Measurements from ENCODE around the gene C20orf173. TPM values are rescaled to one million over a fixed set of nuclear protein-coding genes. Genes with fewer than 3 reads are reported as not detected.
"Not testable (repeated sequence)": the region's sequence is repeated elsewhere in the genome, so short reads cannot be mapped to it uniquely, and the experiment has no call there.

The C20orf173 gene
- total RNA-seq: not detected

GRCh38 chr20:35529552-35529951, at the start of gene C20orf173:
C20orf173 (minus strand) TSS chr20:35529652; CDS start chr20:35529373, 279 bp downstream.
- no peak for DNase-seq

- DNase-seq: no peak
Measured at GRCh38 chr20:35579196-35579595, 49.7 kb upstream of the C20orf173 start.

- DNase-seq: no peak
Measured at GRCh38 chr20:35578469-35578868, 49.0 kb upstream of the C20orf173 start.

- DNase-seq: no peak
Measured at GRCh38 chr20:35576816-35577215, 47.4 kb upstream of the C20orf173 start.

GRCh38 chr20:35575958-35576357, 46.5 kb upstream of the C20orf173 start:
- DNase-seq: no peak

- no peak for DNase-seq
Measured at GRCh38 chr20:35572838-35573237, 43.4 kb upstream of the C20orf173 start.

GRCh38 chr20:35571555-35571954, 42.1 kb upstream of the C20orf173 start:
- no peak for DNase-seq

GRCh38 chr20:35568645-35569044, 39.2 kb upstream of the C20orf173 start:
- DNase-seq: no peak

- no peak for DNase-seq
Measured at GRCh38 chr20:35564905-35565304, 35.5 kb upstream of the C20orf173 start.

- no peak for DNase-seq
Measured at GRCh38 chr20:35563834-35564233, 34.4 kb upstream of the C20orf173 start.

GRCh38 chr20:35562541-35563110, 33.2 kb upstream of the C20orf173 start:
- DNase-seq: no peak

GRCh38 chr20:35561671-35562070, 32.2 kb upstream of the C20orf173 start:
- no peak for DNase-seq

- no peak for DNase-seq
Measured at GRCh38 chr20:35561268-35561667, 31.8 kb upstream of the C20orf173 start.

GRCh38 chr20:35560541-35560940, 31.1 kb upstream of the C20orf173 start:
- no peak for DNase-seq

- DNase-seq: no peak
Measured at GRCh38 chr20:35560105-35560511, 30.7 kb upstream of the C20orf173 start.

- no peak for DNase-seq
Measured at GRCh38 chr20:35559042-35559693, 29.7 kb upstream of the C20orf173 start.

GRCh38 chr20:35558451-35558850, 29.0 kb upstream of the C20orf173 start:
- DNase-seq: no peak

GRCh38 chr20:35556871-35557270, 27.4 kb upstream of the C20orf173 start:
- DNase-seq: no peak

- DNase-seq: no peak
Measured at GRCh38 chr20:35555951-35556645, 26.6 kb upstream of the C20orf173 start.

GRCh38 chr20:35555461-35555860, 26.0 kb upstream of the C20orf173 start:
- DNase-seq: not testable (repeated sequence)

- DNase-seq: no peak
Measured at GRCh38 chr20:35552914-35553313, 23.5 kb upstream of the C20orf173 start.

GRCh38 chr20:35551503-35551902, 22.1 kb upstream of the C20orf173 start:
- no peak for DNase-seq

GRCh38 chr20:35547329-35547728, 17.9 kb upstream of the C20orf173 start:
- DNase-seq: no peak

GRCh38 chr20:35546127-35546526, 16.7 kb upstream of the C20orf173 start:
- no peak for DNase-seq
